PC-9 (cell line): Measurements from ENCODE around the gene BRF1.

ENCODE experiments used
- EZH2 ChIP-seq: fragments of 200-600 bp; sonication (generic); IDR thresholded peaks from 2 replicates; pipeline ENCODE4 v1.8.0; 2017; ENCODE audit warnings: antibody characterized with exemption, low read depth
- TF ChIP-seq, protein P1 (sequence below): fragments of 200-600 bp; sonication (generic); conservative IDR thresholded peaks from 2 replicates; pipeline ENCODE4 v1.6.1; 2017; ENCODE audit warnings: mixed run types, antibody characterized with exemption, mild to moderate bottlenecking, moderate library complexity

DNA sequence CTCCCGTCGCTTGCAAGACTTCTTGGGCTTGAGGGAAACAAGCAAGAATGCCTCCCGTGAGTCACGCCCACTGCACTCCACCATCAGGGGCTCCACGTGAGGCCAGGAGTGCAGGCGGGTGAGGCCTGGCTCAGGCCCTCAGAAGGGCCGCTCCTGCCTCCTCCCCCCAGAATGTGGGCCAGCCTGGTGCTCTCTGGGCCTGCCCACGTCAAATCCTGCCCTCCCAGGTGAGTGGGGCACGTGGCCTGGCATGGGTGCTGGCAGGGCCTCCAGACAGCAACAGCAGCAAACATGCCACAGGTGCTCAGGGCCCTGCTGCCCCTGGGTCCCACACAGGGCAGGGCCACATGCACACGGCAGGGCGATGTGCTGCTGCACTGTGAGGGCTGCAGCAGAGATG lies 83.0 kb downstream of the BRF1 start:
- TF ChIP-seq EZH2, result no peak
- TF ChIP-seq, protein P1, sequence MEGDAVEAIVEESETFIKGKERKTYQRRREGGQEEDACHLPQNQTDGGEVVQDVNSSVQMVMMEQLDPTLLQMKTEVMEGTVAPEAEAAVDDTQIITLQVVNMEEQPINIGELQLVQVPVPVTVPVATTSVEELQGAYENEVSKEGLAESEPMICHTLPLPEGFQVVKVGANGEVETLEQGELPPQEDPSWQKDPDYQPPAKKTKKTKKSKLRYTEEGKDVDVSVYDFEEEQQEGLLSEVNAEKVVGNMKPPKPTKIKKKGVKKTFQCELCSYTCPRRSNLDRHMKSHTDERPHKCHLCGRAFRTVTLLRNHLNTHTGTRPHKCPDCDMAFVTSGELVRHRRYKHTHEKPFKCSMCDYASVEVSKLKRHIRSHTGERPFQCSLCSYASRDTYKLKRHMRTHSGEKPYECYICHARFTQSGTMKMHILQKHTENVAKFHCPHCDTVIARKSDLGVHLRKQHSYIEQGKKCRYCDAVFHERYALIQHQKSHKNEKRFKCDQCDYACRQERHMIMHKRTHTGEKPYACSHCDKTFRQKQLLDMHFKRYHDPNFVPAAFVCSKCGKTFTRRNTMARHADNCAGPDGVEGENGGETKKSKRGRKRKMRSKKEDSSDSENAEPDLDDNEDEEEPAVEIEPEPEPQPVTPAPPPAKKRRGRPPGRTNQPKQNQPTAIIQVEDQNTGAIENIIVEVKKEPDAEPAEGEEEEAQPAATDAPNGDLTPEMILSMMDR, result no peak
